AG04450 (cell line): Measurements from ENCODE around the gene ITIH4. TPM values are rescaled to one million over a fixed set of nuclear protein-coding genes. Genes with fewer than 3 reads are reported as not detected.

Experiments used
- CTCF ChIA-PET: fragments of 300-600, 350-600 bp; formaldehyde crosslinking; extraction: SDS; loops from one replicate; lab custom pipeline; 2022; ENCODE audit warnings: antibody characterized with exemption, inconsistent platforms; lab: Charles Lee
- POLR2A ChIA-PET: fragments of 350-600 bp; formaldehyde crosslinking; extraction: SDS; loops from one replicate; lab custom pipeline; 2021; ENCODE audit warnings: antibody characterized with exemption, inconsistent platforms; lab: Yijun Ruan, JAX
- DNase-seq: peaks from one replicate; pipeline ENCODE4 v3.0.0-alpha.2; 2011; ENCODE audit warnings: low read depth, low spot score
- H3K27ac ChIP-seq: one replicate; pipeline ENCODE4 v1.5.1; 2012; ENCODE audit warnings: low read depth, low read length, control low read depth
- H3K27me3 ChIP-seq: one replicate; pipeline ENCODE4 v1.6.0; 2012; ENCODE audit warnings: low read length; ENCODE audit not compliant: control insufficient read depth, insufficient read depth
- H3K4me3 ChIP-seq: 2 replicates; pipeline ENCODE4 v1.5.1; 2011; ENCODE audit warnings: mild to moderate bottlenecking, low read depth, low read length, control low read depth
- H3K9me3 ChIP-seq: 2 replicates; pipeline ENCODE4 v1.5.1; 2012; ENCODE audit warnings: low read length; ENCODE audit not compliant: control insufficient read depth, insufficient read depth
- CTCF ChIP-seq: IDR thresholded peaks from 2 replicates; pipeline ENCODE4 v1.5.1; 2011; ENCODE audit warnings: low read depth, low read length, control low read depth, inconsistent platforms
- polyA plus RNA-seq: library from polyadenylated mRNA; depleted of rRNA; stranded (reverse); fragments of >200 nt; gene quantifications from 2 replicates; pipeline ENCODE4 v1.2.3, GENCODE V29; 2011

The ITIH4 gene
- polyA plus RNA-seq, 1 experiment, result 0.64 TPM

GRCh38 chr3:52871761-52872160 is 41.3 kb upstream of the ITIH4 start:
- no peak overlapping the region for H3K27ac ChIP-seq
- no peak overlapping the region for H3K4me3 ChIP-seq
- ChIA-PET POLR2A (no interaction called here), CTCF (no interaction called here)
- H3K27me3 ChIP-seq, result no peaks in the 10 kb centered on the region
- no peak for DNase-seq
- no peaks in the 10 kb centered on the region for H3K9me3 ChIP-seq
- TF ChIP-seq CTCF, result no peak

- no peak for TF ChIP-seq CTCF
- peaks cover 4% of the 10 kb centered on the region; the same call in 1 of the 2 replicates for H3K9me3 ChIP-seq
- CTCF ChIA-PET, result no interaction called here
Measured at GRCh38 chr3:52870471-52870870, 40.0 kb upstream of the ITIH4 start.

GRCh38 chr3:52866427-52866826 is 36.0 kb upstream of the ITIH4 start:
- no peak for TF ChIP-seq CTCF
- CTCF ChIA-PET, result no interaction called here
- peaks cover 4% of the 10 kb centered on the region; the same call in 1 of the 2 replicates for H3K9me3 ChIP-seq

More at GRCh38 chr3:52870471-52870870, 40.0 kb upstream of the ITIH4 start:
- Histone ChIP-seq H3K27ac (no peak overlapping the region), H3K27me3 (no peaks in the 10 kb centered on the region), H3K4me3 (no peak overlapping the region)
- POLR2A ChIA-PET, result no interaction called here
- DNase-seq, result no peak

GRCh38 chr3:52865994-52866393 is 35.5 kb upstream of the ITIH4 start:
- Histone ChIP-seq H3K27ac (no peak overlapping the region), H3K4me3 (no peak overlapping the region), H3K9me3 (peaks cover 4% of the 10 kb centered on the region; the same call in 1 of the 2 replicates), H3K27me3 (no peaks in the 10 kb centered on the region)
- TF ChIP-seq CTCF, result no peak
- DNase-seq, result no peak
- ChIA-PET CTCF (no interaction called here), POLR2A (no interaction called here)

More at GRCh38 chr3:52866427-52866826, 36.0 kb upstream of the ITIH4 start:
- H3K27ac ChIP-seq, result no peak overlapping the region
- DNase-seq, result no peak
- POLR2A ChIA-PET, result no interaction called here
- H3K4me3 ChIP-seq, result no peak overlapping the region
- no peaks in the 10 kb centered on the region for H3K27me3 ChIP-seq

- no peaks in the 10 kb centered on the region for H3K27me3 ChIP-seq
- CTCF ChIA-PET, result interaction anchor here (0.6 kb wide), 1 partner anchor 234 kb away, joined by 6 read pairs; no protein-coding TSS in a partner anchor
- POLR2A ChIA-PET, result no interaction called here
Measured at GRCh38 chr3:52860424-52860768, 29.9 kb upstream of the ITIH4 start.

More at GRCh38 chr3:52860424-52860768, 29.9 kb upstream of the ITIH4 start:
- no peak overlapping the region for H3K4me3 ChIP-seq
- DNase-seq, result no peak
- no peak for TF ChIP-seq CTCF
- no peaks in the 10 kb centered on the region for H3K9me3 ChIP-seq
- H3K27ac ChIP-seq, result no peak overlapping the region
